Upper lobe of left lung (tissue), 6 donors: ENCODE results near the gene C10orf105. TPM values are rescaled to one million over a fixed set of nuclear protein-coding genes. Genes with fewer than 3 reads are reported as not detected.

ENCODE experiments used
- ATAC-seq, 2 donors: fragments of 200-7000 bp; cut with Tn5 transposase; one replicate each; pipeline ENCODE4 v1.9.1; 2022; ENCODE audit warnings: mild to moderate bottlenecking in 2 of 2, moderate library complexity in 2 of 2; ENCODE audit not compliant: low FRiP score in 2 of 2
- DNase-seq, 2 donors: peaks; one replicate each; pipeline ENCODE4 v3.0.0-alpha.2; 2019 to 2020
- H3K27ac ChIP-seq, 4 donors: fragments of 200-600 bp; sonication (generic); one replicate each; pipeline ENCODE4 v1.5.1; 2016 to 2019
- H3K27me3 ChIP-seq, 4 donors: fragments of 200-600 bp; sonication (generic); one replicate each; pipeline ENCODE4 v1.5.1; 2017 to 2019
- H3K36me3 ChIP-seq, 4 donors: fragments of 200-600 bp; sonication (generic); one replicate each; pipeline ENCODE4 v1.5.1; 2016 to 2019
- H3K4me1 ChIP-seq, 4 donors: fragments of 200-600 bp; sonication (generic); one replicate each; pipeline ENCODE4 v1.5.1; 2018 to 2019
- H3K4me3 ChIP-seq, 4 donors: fragments of 200-600 bp; sonication (generic); one replicate each; pipeline ENCODE4 v1.5.1; 2017 to 2019; ENCODE audit warnings: mild to moderate bottlenecking in 2 of 4, moderate library complexity in 1 of 4
- H3K9me3 ChIP-seq, 4 donors: fragments of 200-600 bp; sonication (generic); one replicate each; pipeline ENCODE4 v1.5.1; 2018 to 2019
- EP300 ChIP-seq, 4 donors: sonication (generic); formaldehyde crosslinking; IDR thresholded peaks; one replicate each; pipeline ENCODE4 v1.5.1; 2017; ENCODE audit warnings: antibody characterized with exemption in 4 of 4, control low read depth in 2 of 4
- POLR2A ChIP-seq, 4 donors: fragments of 450-650 bp; IDR thresholded peaks; one replicate each; pipeline ENCODE4 v1.5.1; 2016 to 2017; ENCODE audit warnings: antibody characterized with exemption in 4 of 4, mild to moderate bottlenecking in 2 of 4
- POLR2AphosphoS5 ChIP-seq, 2 donors: sonication (generic); formaldehyde crosslinking; IDR thresholded peaks; one replicate each; pipeline ENCODE4 v1.5.1; 2017; ENCODE audit warnings: antibody characterized with exemption in 2 of 2
- WGBS, 2 donors: methylation state at CpG; one replicate each; pipeline ENCODE4 v1.1.5; 2017 to 2018; 5-methylcytosine and 5-hydroxymethylcytosine counted together
- total RNA-seq, 6 donors: library from RNA; depleted of rRNA in 4 of 6; stranded (reverse); fragments of >200 nt in 4 of 6; gene quantifications; one replicate each; pipeline versions ENCODE4 v1.1.0 to v1.2.1, GENCODE V29; 2016 to 2021
- TF ChIP-seq, protein P1 (sequence below), 6 experiments: fragments of 450-650 bp in 4 of 6; fragments of 200-600 bp in 2 of 6; sonication (generic) in 2 of 6; IDR thresholded peaks; one replicate each; pipeline ENCODE4 v1.5.1; 2016 to 2019; ENCODE audit warnings: antibody characterized with exemption in 6 of 6
- donor health status: DM: no; HTN: no; CAD: no; lungs with moderate emphysema.
- donor health status: DM: no; HTN: yes; CAD: no; lungs with severe emphysema.

C10orf105 gene
- total RNA-seq, 6 donors from 2014 or later, result 0.15 to 1.0 (median 0.44) TPM; not detected in 1

DNA sequence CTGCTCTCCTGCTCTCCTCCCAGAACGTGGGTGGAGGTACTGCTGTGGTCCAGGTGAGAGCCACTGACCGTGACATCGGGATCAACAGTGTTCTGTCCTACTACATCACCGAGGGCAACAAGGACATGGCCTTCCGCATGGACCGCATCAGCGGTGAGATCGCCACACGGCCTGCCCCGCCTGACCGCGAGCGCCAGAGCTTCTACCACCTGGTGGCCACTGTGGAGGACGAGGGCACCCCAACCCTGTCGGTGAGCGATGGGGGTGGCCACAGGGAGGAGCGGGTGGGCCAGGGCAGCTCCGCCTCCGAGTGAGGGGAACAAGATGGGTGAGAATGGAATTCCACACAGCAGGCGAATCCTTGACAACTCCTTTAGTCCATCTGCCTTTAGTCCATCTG, 22.1 kb upstream of the C10orf105 start:
- DNase-seq, result no peak
- H3K9me3 ChIP-seq, result peaks cover 0 to 7% (median 2%) of the 10 kb centered on the region in 4 donors
- ATAC-seq, result no peak
- H3K4me3 ChIP-seq, result no peak overlapping the region
- WGBS, 2 donors, result 96 to 97% methylated on average over 10 to 19 of the region's 20 CpGs
- no peak for TF ChIP-seq POLR2AphosphoS5 (IDR thresholded peaks at IDR 0.05)
- TF ChIP-seq, protein P1, sequence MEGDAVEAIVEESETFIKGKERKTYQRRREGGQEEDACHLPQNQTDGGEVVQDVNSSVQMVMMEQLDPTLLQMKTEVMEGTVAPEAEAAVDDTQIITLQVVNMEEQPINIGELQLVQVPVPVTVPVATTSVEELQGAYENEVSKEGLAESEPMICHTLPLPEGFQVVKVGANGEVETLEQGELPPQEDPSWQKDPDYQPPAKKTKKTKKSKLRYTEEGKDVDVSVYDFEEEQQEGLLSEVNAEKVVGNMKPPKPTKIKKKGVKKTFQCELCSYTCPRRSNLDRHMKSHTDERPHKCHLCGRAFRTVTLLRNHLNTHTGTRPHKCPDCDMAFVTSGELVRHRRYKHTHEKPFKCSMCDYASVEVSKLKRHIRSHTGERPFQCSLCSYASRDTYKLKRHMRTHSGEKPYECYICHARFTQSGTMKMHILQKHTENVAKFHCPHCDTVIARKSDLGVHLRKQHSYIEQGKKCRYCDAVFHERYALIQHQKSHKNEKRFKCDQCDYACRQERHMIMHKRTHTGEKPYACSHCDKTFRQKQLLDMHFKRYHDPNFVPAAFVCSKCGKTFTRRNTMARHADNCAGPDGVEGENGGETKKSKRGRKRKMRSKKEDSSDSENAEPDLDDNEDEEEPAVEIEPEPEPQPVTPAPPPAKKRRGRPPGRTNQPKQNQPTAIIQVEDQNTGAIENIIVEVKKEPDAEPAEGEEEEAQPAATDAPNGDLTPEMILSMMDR (IDR thresholded peaks at IDR 0.05), result no peak
- TF ChIP-seq EP300 (IDR thresholded peaks at IDR 0.05), result no peak
- no peak for TF ChIP-seq POLR2A (IDR thresholded peaks at IDR 0.05)
- no peaks in the 10 kb centered on the region for H3K36me3 ChIP-seq
- no peaks in the 10 kb centered on the region for H3K27me3 ChIP-seq
- peaks cover 42 to 61% (median 50%) of the 10 kb centered on the region in 4 donors for H3K4me1 ChIP-seq
- peak overlapping the region in 1 of 4 donors; percentile 47 for H3K27ac ChIP-seq

DNA sequence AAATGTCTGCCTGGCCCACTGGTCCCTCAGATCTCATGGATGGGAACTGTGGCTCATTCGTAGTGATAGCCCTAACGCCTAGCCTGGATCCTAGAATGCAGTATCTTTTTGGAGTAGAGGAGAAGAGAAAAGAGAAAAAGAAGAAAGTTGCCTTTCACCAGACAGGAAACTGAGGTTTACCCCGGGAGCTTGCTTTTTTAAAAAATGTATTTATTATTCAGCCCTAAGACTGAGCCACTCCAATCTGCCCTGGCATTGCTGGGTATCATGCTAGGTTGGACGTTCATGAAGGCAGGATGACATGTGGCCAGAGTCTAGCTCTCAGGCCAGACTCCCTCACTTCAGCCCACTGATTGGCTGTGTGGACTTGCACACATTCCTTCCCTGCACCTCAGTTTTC, 21.5 kb upstream of the C10orf105 start:
- no peak for DNase-seq
- no peak overlapping the region for H3K4me3 ChIP-seq
- ATAC-seq, result no peak
- H3K27ac ChIP-seq, result peak overlapping the region in 1 of 4 donors; percentile 9
- peaks cover 0 to 7% (median 2%) of the 10 kb centered on the region in 4 donors for H3K9me3 ChIP-seq
- 49 to 68% methylated on average over 4 of the region's 4 CpGs for WGBS, 2 donors
- H3K4me1 ChIP-seq, result peaks cover 42 to 61% (median 50%) of the 10 kb centered on the region in 4 donors
- no peaks in the 10 kb centered on the region for H3K27me3 ChIP-seq
- H3K36me3 ChIP-seq, result no peaks in the 10 kb centered on the region
- TF ChIP-seq POLR2AphosphoS5 (IDR thresholded peaks at IDR 0.05) (no peak), POLR2A (IDR thresholded peaks at IDR 0.05) (no peak), EP300 (IDR thresholded peaks at IDR 0.05) (no peak)
- TF ChIP-seq, protein P1 (IDR thresholded peaks at IDR 0.05), result no peak

DNA sequence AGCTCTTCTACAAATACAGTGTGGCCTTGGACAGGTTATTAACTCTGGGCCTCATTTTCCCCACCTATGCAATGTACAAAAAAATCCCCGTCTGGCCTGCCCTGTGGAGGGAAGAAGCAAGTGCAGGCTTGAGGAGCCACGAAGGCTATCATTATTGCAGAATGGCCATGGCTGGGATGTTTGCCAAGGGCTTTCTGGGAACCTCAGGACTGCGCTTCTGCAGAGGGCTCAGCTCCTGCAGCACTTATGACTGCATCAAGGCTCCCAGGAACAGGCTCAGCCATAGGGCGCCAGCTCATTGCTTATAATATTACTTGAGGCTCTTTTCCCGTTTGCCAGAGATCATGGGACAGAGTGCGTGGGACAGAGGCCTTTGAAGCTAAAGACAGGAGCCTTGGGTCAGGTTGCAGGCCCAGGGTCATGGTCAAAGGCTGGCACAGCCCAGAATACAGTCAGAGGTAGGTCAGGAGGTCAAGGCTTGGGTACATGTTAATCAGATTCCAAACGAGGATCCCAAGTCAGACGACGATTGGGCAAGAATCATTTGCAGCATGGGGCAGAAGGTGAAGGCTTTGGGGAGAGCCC, 20.6 kb upstream of the C10orf105 start:
- H3K4me1 ChIP-seq, result peaks cover 43 to 61% (median 52%) of the 10 kb centered on the region in 4 donors
- DNase-seq (peak in 1 of 2 donors; percentile 67), ATAC-seq (peak in 1 of 2 donors; percentile 42)
- peak overlapping the region in 2 of 4 donors; percentile 9 to 15 for H3K27ac ChIP-seq
- H3K4me3 ChIP-seq, result no peak overlapping the region
- no peaks in the 10 kb centered on the region for H3K27me3 ChIP-seq
- H3K36me3 ChIP-seq, result no peaks in the 10 kb centered on the region
- WGBS, 2 donors, result 21 to 33% methylated on average over 5 to 9 of the region's 9 CpGs
- H3K9me3 ChIP-seq, result peaks cover 0 to 7% (median 2%) of the 10 kb centered on the region in 4 donors
- TF ChIP-seq, protein P1 (IDR thresholded peaks at IDR 0.05), result peak in 2 of 6 experiments; percentile 17 to 18
- TF ChIP-seq POLR2A (IDR thresholded peaks at IDR 0.05), result no peak

DNA sequence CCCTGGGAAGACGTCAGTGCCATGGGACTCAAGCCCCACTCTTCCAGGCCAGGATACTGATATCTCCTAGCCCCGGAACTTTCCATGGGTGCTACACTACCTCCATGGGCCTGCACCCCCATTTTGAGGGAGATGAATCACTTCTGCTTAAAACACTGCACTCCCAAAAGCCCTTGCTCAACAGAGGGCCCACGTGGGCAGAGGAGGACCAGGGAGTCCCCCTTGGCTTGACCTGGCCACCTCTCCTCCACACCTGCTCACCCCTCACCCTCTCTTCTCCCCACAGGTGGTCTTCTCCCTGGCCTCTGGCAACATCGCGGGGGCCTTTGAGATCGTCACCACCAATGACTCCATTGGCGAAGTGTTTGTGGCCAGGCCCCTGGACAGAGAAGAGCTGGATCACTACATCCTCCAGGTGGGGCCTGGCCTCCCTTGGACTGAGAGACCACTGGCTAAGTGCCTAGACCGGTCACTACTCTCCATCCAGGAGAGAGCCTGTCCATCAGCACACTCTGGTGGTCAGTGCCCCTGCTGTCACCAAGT, 19.9 kb upstream of the C10orf105 start:
- 93 to 96% methylated on average over 7 to 8 of the region's 8 CpGs for WGBS, 2 donors
- ATAC-seq (no peak), DNase-seq (no peak)
- no peak overlapping the region for H3K4me3 ChIP-seq
- TF ChIP-seq POLR2AphosphoS5 (IDR thresholded peaks at IDR 0.05) (no peak), POLR2A (IDR thresholded peaks at IDR 0.05) (no peak), EP300 (IDR thresholded peaks at IDR 0.05) (no peak)
- TF ChIP-seq, protein P1 (IDR thresholded peaks at IDR 0.05), result no peak
- H3K27ac ChIP-seq, result peak overlapping the region in 1 of 4 donors; percentile 84
- H3K27me3 ChIP-seq, result no peaks in the 10 kb centered on the region
- no peaks in the 10 kb centered on the region for H3K36me3 ChIP-seq
- H3K4me1 ChIP-seq, result peaks cover 45 to 66% (median 55%) of the 10 kb centered on the region in 4 donors
- H3K9me3 ChIP-seq, result peaks cover 0 to 7% (median 2%) of the 10 kb centered on the region in 4 donors
